Neuron (in vitro differentiated cells): ENCODE data around the gene MINPP1.

ENCODE experiments used
- H2AFZ ChIP-seq: one replicate; pipeline ENCODE4 v1.6.1; 2013; ENCODE audit warnings: low read depth, mild to moderate bottlenecking, inconsistent platforms, low read length, moderate library complexity
- H3K27me3 ChIP-seq: one replicate; pipeline ENCODE4 v1.6.1; 2013; ENCODE audit warnings: low read length; ENCODE audit not compliant: insufficient read depth
- H3K36me3 ChIP-seq: one replicate; pipeline ENCODE4 v1.6.1; 2013; ENCODE audit warnings: low read length; ENCODE audit not compliant: insufficient read depth
- H3K4me1 ChIP-seq: one replicate; pipeline ENCODE4 v1.6.1; 2013; ENCODE audit warnings: low read length; ENCODE audit not compliant: insufficient read depth
- H3K4me3 ChIP-seq: 2 replicates; pipeline ENCODE4 v1.5.1; 2013; ENCODE audit warnings: mild to moderate bottlenecking, low read length, moderate library complexity
- H3K9me3 ChIP-seq: one replicate; pipeline ENCODE4 v1.6.1; 2013; ENCODE audit warnings: low read length

MINPP1 gene

DNA sequence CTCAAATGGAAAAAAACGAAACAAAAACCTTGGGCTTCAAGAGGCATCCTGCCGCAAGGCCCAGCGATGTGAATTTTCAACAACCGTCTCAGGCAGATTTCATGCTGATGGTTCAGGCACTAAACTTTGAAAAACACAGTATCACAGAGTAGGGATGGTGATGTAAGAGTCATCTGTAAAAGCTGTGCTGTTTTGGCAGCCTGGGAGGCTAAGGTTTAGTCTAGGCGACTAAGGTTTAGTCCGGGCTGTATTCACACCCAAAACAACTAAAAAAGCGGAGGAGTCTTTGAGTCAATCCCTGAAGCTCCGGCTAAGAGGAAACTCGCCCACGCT, 420 bp upstream of the MINPP1 start:
- Histone ChIP-seq H3K4me1 (peaks cover 32% of the 10 kb centered on the region), H2AFZ (peak overlapping the region; percentile 81), H3K27me3 (no peaks in the 10 kb centered on the region), H3K9me3 (no peaks in the 10 kb centered on the region), H3K4me3 (peak overlapping the region; percentile 94), H3K36me3 (peaks cover 6% of the 10 kb centered on the region)

GRCh38 chr10:87505366-87506111, 846 bp downstream of the MINPP1 start:
- Histone ChIP-seq H3K27me3 (no peaks in the 10 kb centered on the region), H3K9me3 (no peaks in the 10 kb centered on the region), H3K36me3 (peaks cover 18% of the 10 kb centered on the region), H3K4me3 (peak overlapping the region; percentile 94), H2AFZ (peak overlapping the region; percentile 81), H3K4me1 (peaks cover 32% of the 10 kb centered on the region)

- H3K4me1 ChIP-seq: peaks cover 32% of the 10 kb centered on the region
- no peak overlapping the region for H2AFZ ChIP-seq
- H3K36me3 ChIP-seq: peaks cover 25% of the 10 kb centered on the region
- H3K4me3 ChIP-seq: peak overlapping the region; percentile 94
- H3K27me3 ChIP-seq: no peaks in the 10 kb centered on the region
- H3K9me3 ChIP-seq: no peaks in the 10 kb centered on the region
Observed at GRCh38 chr10:87506956-87507355, 2.3 kb downstream of the MINPP1 start.

DNA sequence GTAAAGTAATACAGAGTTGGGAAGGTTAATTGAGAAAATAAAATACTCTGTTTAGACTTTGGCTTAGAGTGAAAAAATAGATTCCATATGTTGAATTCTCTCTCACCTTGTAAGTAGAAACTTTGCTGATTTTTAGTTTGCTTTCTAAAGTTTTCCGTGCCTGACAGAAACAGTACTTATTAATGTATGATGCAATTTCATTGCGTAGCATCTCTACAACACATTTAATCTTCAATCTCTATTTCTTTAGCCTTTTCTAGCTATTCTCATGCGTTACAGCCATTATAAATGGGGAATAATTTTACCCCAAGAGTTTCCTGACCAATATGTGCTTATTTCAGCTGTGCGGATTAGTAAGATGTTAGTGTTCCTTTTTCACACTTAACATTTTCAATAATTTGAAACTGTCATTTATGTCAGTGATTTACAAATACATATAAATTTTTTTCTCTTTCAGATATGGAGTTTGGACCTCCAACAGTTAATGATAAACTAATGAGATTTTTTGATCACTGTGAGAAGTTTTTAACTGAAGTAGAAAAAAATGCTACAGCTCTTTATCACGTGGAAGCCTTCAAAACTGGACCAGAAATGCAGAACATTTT, 3.3 kb downstream of the MINPP1 start:
- Histone ChIP-seq H3K36me3 (peaks cover 32% of the 10 kb centered on the region), H3K27me3 (no peaks in the 10 kb centered on the region), H3K9me3 (no peaks in the 10 kb centered on the region), H3K4me3 (no peak overlapping the region), H2AFZ (no peak overlapping the region), H3K4me1 (peaks cover 32% of the 10 kb centered on the region)

- Histone ChIP-seq H3K36me3 (peaks cover 39% of the 10 kb centered on the region), H2AFZ (no peak overlapping the region), H3K27me3 (no peaks in the 10 kb centered on the region), H3K4me1 (peaks cover 27% of the 10 kb centered on the region), H3K4me3 (no peak overlapping the region), H3K9me3 (no peaks in the 10 kb centered on the region)
Observed at GRCh38 chr10:87508837-87509236, 4.1 kb downstream of the MINPP1 start.

- Histone ChIP-seq H2AFZ (no peak overlapping the region), H3K4me1 (peaks cover 23% of the 10 kb centered on the region), H3K36me3 (peaks cover 47% of the 10 kb centered on the region), H3K9me3 (no peaks in the 10 kb centered on the region), H3K27me3 (no peaks in the 10 kb centered on the region), H3K4me3 (no peak overlapping the region)
Observed at GRCh38 chr10:87510025-87510424, 5.3 kb downstream of the MINPP1 start.

DNA sequence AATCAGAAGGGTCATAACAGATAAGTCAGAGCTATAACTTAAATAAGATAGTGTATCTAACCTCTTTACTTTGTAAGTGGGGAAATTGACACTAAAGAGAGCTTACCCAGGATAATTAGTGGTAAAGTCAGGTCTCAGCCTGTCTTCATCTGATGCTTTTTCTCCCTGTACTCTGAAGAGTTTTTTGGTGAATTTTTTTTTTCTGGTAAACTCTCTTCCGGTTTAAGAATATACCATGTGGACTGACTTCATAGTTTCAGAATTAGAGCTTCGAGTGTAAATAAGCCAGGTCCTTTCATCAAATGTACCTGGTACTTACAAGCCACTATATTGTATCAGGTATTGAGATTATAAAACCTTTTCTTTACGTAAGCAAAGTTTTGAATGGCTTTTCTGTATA, 6.8 kb downstream of the MINPP1 start:
- H3K36me3 ChIP-seq: peaks cover 50% of the 10 kb centered on the region
- H3K9me3 ChIP-seq: no peaks in the 10 kb centered on the region
- H2AFZ ChIP-seq: no peak overlapping the region
- H3K27me3 ChIP-seq: no peaks in the 10 kb centered on the region
- H3K4me3 ChIP-seq: no peak overlapping the region
- H3K4me1 ChIP-seq: peaks cover 14% of the 10 kb centered on the region

DNA sequence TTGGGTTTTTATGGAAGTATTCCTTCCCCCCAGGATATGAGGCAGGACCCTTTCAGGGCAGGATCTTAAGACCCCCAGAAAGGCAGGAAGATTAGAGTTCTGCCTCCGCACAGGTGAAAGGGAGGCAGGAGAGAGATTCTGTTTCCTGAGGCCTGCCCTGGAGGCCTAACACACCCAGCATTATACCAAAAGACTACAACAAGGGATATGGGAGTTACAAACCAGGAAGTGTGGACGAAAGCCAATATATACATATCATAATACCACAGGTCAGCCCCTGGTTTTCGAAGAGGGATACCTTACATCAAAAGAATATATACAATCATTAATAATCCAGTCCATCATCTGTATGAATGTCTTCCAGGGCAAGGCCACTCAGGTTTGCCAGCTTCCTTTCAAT, 14.2 kb downstream of the MINPP1 start:
- Histone ChIP-seq H3K36me3 (peaks cover 52% of the 10 kb centered on the region), H3K4me3 (no peak overlapping the region), H3K9me3 (no peaks in the 10 kb centered on the region), H3K27me3 (no peaks in the 10 kb centered on the region), H3K4me1 (peaks cover 3% of the 10 kb centered on the region), H2AFZ (no peak overlapping the region)

- Histone ChIP-seq H3K36me3 (peaks cover 51% of the 10 kb centered on the region), H3K4me3 (no peak overlapping the region), H3K4me1 (peaks cover 3% of the 10 kb centered on the region), H3K9me3 (no peaks in the 10 kb centered on the region), H2AFZ (no peak overlapping the region), H3K27me3 (no peaks in the 10 kb centered on the region)
Observed at GRCh38 chr10:87519582-87519981, 14.9 kb downstream of the MINPP1 start.

GRCh38 chr10:87523731-87524130, 19.0 kb downstream of the MINPP1 start:
- peaks cover 2% of the 10 kb centered on the region for H3K9me3 ChIP-seq
- H3K27me3 ChIP-seq: no peaks in the 10 kb centered on the region
- H3K4me1 ChIP-seq: peaks cover 3% of the 10 kb centered on the region
- peaks cover 47% of the 10 kb centered on the region for H3K36me3 ChIP-seq
- no peak overlapping the region for H3K4me3 ChIP-seq
- no peak overlapping the region for H2AFZ ChIP-seq

DNA sequence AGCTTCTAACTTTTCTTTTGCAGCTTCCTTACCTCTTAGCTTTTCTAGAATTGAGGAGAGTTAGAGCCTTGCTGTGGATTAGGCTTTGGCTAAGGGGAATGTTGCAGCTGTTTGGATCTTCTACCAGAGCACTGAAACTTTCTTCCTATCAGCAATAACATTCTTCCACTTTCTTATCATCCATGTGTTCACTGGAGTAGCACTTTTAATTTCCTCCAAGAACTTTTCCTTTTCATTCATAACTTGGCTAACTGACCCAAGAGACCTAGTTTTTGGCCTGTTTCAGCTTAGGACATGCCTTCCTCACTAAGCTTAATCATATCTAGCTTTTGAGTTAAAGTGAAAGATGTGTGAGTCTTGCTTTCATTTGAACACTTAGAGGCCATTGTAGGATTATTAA, 19.6 kb downstream of the MINPP1 start:
- H3K4me3 ChIP-seq: no peak overlapping the region
- H3K27me3 ChIP-seq: no peaks in the 10 kb centered on the region
- H3K4me1 ChIP-seq: peaks cover 3% of the 10 kb centered on the region
- no peak overlapping the region for H2AFZ ChIP-seq
- H3K36me3 ChIP-seq: peaks cover 41% of the 10 kb centered on the region
- H3K9me3 ChIP-seq: peaks cover 2% of the 10 kb centered on the region

GRCh38 chr10:87531908-87532622, 27.4 kb downstream of the MINPP1 start:
- H3K4me1 ChIP-seq: no peaks in the 10 kb centered on the region
- no peak overlapping the region for H3K4me3 ChIP-seq
- no peak overlapping the region for H2AFZ ChIP-seq
- H3K36me3 ChIP-seq: peaks cover 10% of the 10 kb centered on the region
- H3K27me3 ChIP-seq: no peaks in the 10 kb centered on the region
- H3K9me3 ChIP-seq: peaks cover 12% of the 10 kb centered on the region

GRCh38 chr10:87532696-87533095, 28.0 kb downstream of the MINPP1 start:
- no peak overlapping the region for H2AFZ ChIP-seq
- no peaks in the 10 kb centered on the region for H3K4me1 ChIP-seq
- H3K4me3 ChIP-seq: no peak overlapping the region
- H3K36me3 ChIP-seq: peaks cover 10% of the 10 kb centered on the region
- peaks cover 12% of the 10 kb centered on the region for H3K9me3 ChIP-seq
- no peaks in the 10 kb centered on the region for H3K27me3 ChIP-seq
